HG03025 (cell line): Measurements from ENCODE around the gene MDGA2.
A peak's percentile ranks its signal among the peaks of the same experiment; 100 is the strongest.
"Not testable (repeated sequence)": the region's sequence is repeated elsewhere in the genome, so short reads cannot be mapped to it uniquely, and the experiment has no call there.

Experiments
- ATAC-seq: cut with Tn5 transposase; IDR thresholded peaks from one replicate; pipeline ENCODE4 v1.9.1; 2021; ENCODE audit warnings: mild to moderate bottlenecking, moderate library complexity; ENCODE audit not compliant: unreplicated experiment, low FRiP score

The MDGA2 gene

GRCh38 chr14:47366006-47366405, 309.4 kb downstream of the MDGA2 start:
- ATAC-seq: no peak

- no peak for ATAC-seq
Observed at GRCh38 chr14:47365233-47365632, 310.2 kb downstream of the MDGA2 start.

GRCh38 chr14:47353186-47353585, 322.2 kb downstream of the MDGA2 start:
- ATAC-seq: no peak

- no peak for ATAC-seq
Observed at GRCh38 chr14:47346849-47347248, 328.6 kb downstream of the MDGA2 start.

- ATAC-seq: no peak
Observed at GRCh38 chr14:47345016-47345415, 330.4 kb downstream of the MDGA2 start.

- ATAC-seq: no peak
Observed at GRCh38 chr14:47332939-47333338, 342.5 kb downstream of the MDGA2 start.

- no peak for ATAC-seq
Observed at GRCh38 chr14:47332106-47332505, 343.3 kb downstream of the MDGA2 start.

GRCh38 chr14:47328376-47328775, 347.0 kb downstream of the MDGA2 start:
- no peak for ATAC-seq

GRCh38 chr14:47327336-47327735, 348.1 kb downstream of the MDGA2 start:
- ATAC-seq: no peak

- no peak for ATAC-seq
Observed at GRCh38 chr14:47322751-47323150, 352.7 kb downstream of the MDGA2 start.

GRCh38 chr14:47302121-47302520, 373.3 kb downstream of the MDGA2 start:
- ATAC-seq: no peak

GRCh38 chr14:47300796-47301195, 374.6 kb downstream of the MDGA2 start:
- no peak for ATAC-seq

- ATAC-seq: no peak
Observed at GRCh38 chr14:47297374-47297773, 378.0 kb downstream of the MDGA2 start.

GRCh38 chr14:47284283-47284682, 391.1 kb downstream of the MDGA2 start:
- ATAC-seq: no peak

- ATAC-seq: not testable (repeated sequence)
Observed at GRCh38 chr14:47281761-47282160, 393.6 kb downstream of the MDGA2 start.

GRCh38 chr14:47278233-47278842, 397.1 kb downstream of the MDGA2 start:
- peak; percentile 74 for ATAC-seq

GRCh38 chr14:47277703-47278102, 397.7 kb downstream of the MDGA2 start:
- no peak for ATAC-seq

GRCh38 chr14:47276931-47277330, 398.5 kb downstream of the MDGA2 start:
- ATAC-seq: no peak

- no peak for ATAC-seq
Observed at GRCh38 chr14:47273939-47274338, 401.5 kb downstream of the MDGA2 start.

- no peak for ATAC-seq
Observed at GRCh38 chr14:47270715-47271114, 404.7 kb downstream of the MDGA2 start.

GRCh38 chr14:47269756-47270492, 405.5 kb downstream of the MDGA2 start:
- ATAC-seq: no peak

- ATAC-seq: no peak
Observed at GRCh38 chr14:47264842-47265241, 410.6 kb downstream of the MDGA2 start.
